GM10248 (cell line): ENCODE data around the gene FLT1.

Experiments
- CTCF ChIA-PET: fragments of 300-600 bp; sonication (Branson Sonifier 250); formaldehyde crosslinking; extraction: SDS; loops from one replicate; lab custom pipeline; 2021; ENCODE audit warnings: antibody characterized with exemption; lab: Yijun Ruan, JAX
- POLR2A ChIA-PET: fragments of 350-650 bp; sonication (Branson Sonifier 250); formaldehyde crosslinking; extraction: SDS; loops from one replicate; lab custom pipeline; 2020; ENCODE audit warnings: antibody characterized with exemption; lab: Yijun Ruan, JAX
- DNase-seq: peaks from one replicate; pipeline ENCODE4 v3.0.0; 2012; ENCODE audit errors: extremely low spot score
- CTCF ChIP-seq: IDR thresholded peaks from 2 replicates; pipeline ENCODE4 v1.5.1; 2012; ENCODE audit warnings: mild to moderate bottlenecking, low read depth; ENCODE audit errors: extremely low read depth, missing control alignments, control extremely low read depth

Gene FLT1

GRCh38 chr13:28387740-28388501 is 107.0 kb downstream of the FLT1 start:
- POLR2A ChIA-PET = no interaction called here
- no peak for DNase-seq
- CTCF ChIA-PET = interaction anchor here (1.7 kb wide), 1 partner anchor 9 kb away, joined by 6 read pairs; no protein-coding TSS in a partner anchor
- TF ChIP-seq CTCF = no peak

DNA sequence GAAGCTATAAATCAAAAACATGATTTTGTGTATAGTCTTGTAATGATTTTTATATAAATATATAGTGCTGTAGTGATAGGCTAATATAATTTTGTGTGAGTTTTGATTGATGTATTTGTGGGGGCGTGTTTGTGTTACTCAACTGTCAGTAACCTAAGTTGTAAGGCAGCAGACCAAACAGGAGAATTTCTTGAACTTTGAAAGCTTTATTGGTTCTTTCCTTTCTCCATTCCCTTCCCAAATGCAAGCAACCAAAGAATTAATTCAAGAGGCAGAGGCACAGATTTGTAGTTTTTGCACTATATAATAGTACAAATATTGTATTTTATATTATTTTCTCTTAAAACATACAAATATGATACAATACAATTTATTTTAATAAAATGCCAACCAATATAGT is 109.6 kb downstream of the FLT1 start:
- CTCF ChIA-PET = interaction anchor here (1.2 to 2.4 kb wide), 7 partner anchors 9 to 91 kb away, joined by 3 to 15 read pairs (median 3); no protein-coding TSS in a partner anchor
- TF ChIP-seq CTCF = no peak
- POLR2A ChIA-PET = no interaction called here
- no peak for DNase-seq

DNA sequence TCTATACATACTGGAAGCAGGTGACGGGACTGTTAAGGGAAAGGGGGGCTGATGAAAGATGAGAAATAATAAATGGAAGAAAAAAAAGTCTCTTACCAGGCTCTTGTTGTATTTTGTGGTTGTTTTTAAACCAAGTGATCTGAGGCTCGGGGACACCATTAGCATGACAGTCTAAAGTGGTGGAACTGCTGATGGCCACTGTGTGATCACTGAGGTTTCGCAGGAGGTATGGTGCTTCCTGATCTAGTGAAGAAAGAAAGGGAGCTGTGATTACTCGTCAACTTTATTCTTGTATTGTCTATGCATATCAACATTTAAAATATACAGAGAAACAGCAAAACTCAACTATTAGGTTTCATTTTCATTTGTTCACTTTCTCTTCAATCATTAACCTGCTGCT is 110.1 kb downstream of the FLT1 start:
- ChIA-PET POLR2A (no interaction called here), CTCF (interaction anchor here (1.2 to 2.4 kb wide), 6 partner anchors 10 to 54 kb away, joined by 3 to 15 read pairs (median 4); no protein-coding TSS in a partner anchor)
- no peak for TF ChIP-seq CTCF

DNA sequence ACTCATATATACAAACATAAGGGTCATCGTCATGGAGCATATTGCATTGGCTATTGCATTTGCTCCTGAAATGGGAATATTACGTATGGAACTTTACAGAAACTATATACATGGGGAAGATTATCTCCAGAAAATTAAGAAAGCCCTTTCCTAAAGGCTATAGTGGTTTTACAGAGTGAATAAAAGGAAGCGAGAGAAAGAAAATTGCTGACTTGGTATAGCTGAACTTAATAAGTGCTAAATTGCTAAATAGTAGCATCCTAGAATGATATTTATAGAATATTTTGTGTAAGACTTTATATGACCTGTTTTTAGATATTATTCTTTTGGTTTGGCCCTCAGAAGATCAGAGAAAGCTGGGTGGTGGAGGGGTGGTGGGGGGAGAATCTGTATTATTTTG is 114.6 kb downstream of the FLT1 start:
- DNase-seq = no peak
- ChIA-PET CTCF (interaction anchor here (0.9 to 1.3 kb wide), 3 partner anchors 19 to 299 kb away, joined by 3 read pairs; no protein-coding TSS in a partner anchor), POLR2A (no interaction called here)

More for the DNA sequence above, 110.1 kb downstream of the FLT1 start:
- peak; percentile 18 for DNase-seq

GRCh38 chr13:28379371-28380083 is 115.4 kb downstream of the FLT1 start:
- CTCF ChIA-PET = interaction anchor here (1.2 kb wide), 1 partner anchor 39 kb away, joined by 3 read pairs; no protein-coding TSS in a partner anchor

More for the DNA sequence above, 114.6 kb downstream of the FLT1 start:
- no peak for TF ChIP-seq CTCF

GRCh38 chr13:28376604-28377003 is 118.3 kb downstream of the FLT1 start:
- no peak for DNase-seq
- CTCF ChIA-PET = interaction anchor here (1.2 to 3.0 kb wide), 2 partner anchors 9 to 26 kb away, joined by 3 to 8 read pairs; no protein-coding TSS in a partner anchor
- no peak for TF ChIP-seq CTCF
- POLR2A ChIA-PET = no interaction called here

More at GRCh38 chr13:28379371-28380083, 115.4 kb downstream of the FLT1 start:
- no peak for TF ChIP-seq CTCF
- DNase-seq = no peak
- POLR2A ChIA-PET = no interaction called here
